PC-9 (cell line): ENCODE measurements around the gene KLHDC8A. TPM values are rescaled to one million over a fixed set of nuclear protein-coding genes. Genes with fewer than 3 reads are reported as not detected.

ENCODE experiments used
- BruUV-seq: library from RNA; stranded (reverse); fragments of 400-500 nt; replicated peaks from 2 replicates; lab custom pipeline; 2021; lab: Mats Ljungman, UMichigan
- CTCF ChIA-PET: fragments of 300-600 bp; sonication (Branson Sonifier 250); formaldehyde crosslinking; loops from one replicate; lab custom pipeline; 2022; ENCODE audit warnings: antibody characterized with exemption; lab: Charles Lee
- POLR2A ChIA-PET: fragments of 300-600 bp; sonication (Branson Sonifier 250); formaldehyde crosslinking; loops from one replicate; lab custom pipeline; 2022; ENCODE audit warnings: antibody characterized with exemption; ENCODE audit not compliant: unreplicated experiment; lab: Charles Lee
- DNase-seq, 2 experiments: peaks; one replicate each; pipeline versions ENCODE4 v3.0.0 to v3.0.0-alpha.2; 2015 to 2022; ENCODE audit warnings: mixed read lengths in 1 of 2
- H2AFZ ChIP-seq: fragments of 200-600 bp; sonication (generic); 2 replicates; pipeline ENCODE4 v1.8.1; 2017; ENCODE audit warnings: antibody characterized with exemption
- H3F3A ChIP-seq: fragments of 200-600 bp; sonication (generic); 2 replicates; pipeline ENCODE4 v1.8.1; 2017; ENCODE audit warnings: antibody characterized with exemption, mild to moderate bottlenecking, low read depth; ENCODE audit not compliant: insufficient read depth
- H3K27ac ChIP-seq: fragments of 200-600 bp; sonication (generic); 2 replicates; pipeline ENCODE4 v1.6.1; 2016; ENCODE audit warnings: mixed run types
- H3K27me3 ChIP-seq: fragments of 200-600 bp; sonication (generic); 2 replicates; pipeline ENCODE4 v1.6.1; 2016; ENCODE audit warnings: low read depth, mixed run types; ENCODE audit not compliant: insufficient read depth
- H3K36me3 ChIP-seq: fragments of 200-600 bp; sonication (generic); 2 replicates; pipeline ENCODE4 v1.6.1; 2016; ENCODE audit warnings: low read depth, mixed run types
- H3K4me1 ChIP-seq: fragments of 200-600 bp; sonication (generic); replicated peaks from 2 replicates; pipeline ENCODE4 v1.6.1; 2016; ENCODE audit warnings: mixed run types; ENCODE audit not compliant: insufficient read depth
- H3K4me2 ChIP-seq: fragments of 200-600 bp; sonication (generic); 2 replicates; pipeline ENCODE4 v1.6.1; 2017; ENCODE audit warnings: mixed run types
- H3K4me3 ChIP-seq: fragments of 200-600 bp; sonication (generic); 2 replicates; pipeline ENCODE4 v1.6.1; 2016; ENCODE audit warnings: mixed run types
- H3K79me2 ChIP-seq: fragments of 200-600 bp; sonication (generic); 2 replicates; pipeline ENCODE4 v1.6.1; 2017; ENCODE audit warnings: low read depth, mixed run types
- H3K9me2 ChIP-seq: fragments of 200-600 bp; sonication (generic); 2 replicates; pipeline ENCODE4 v1.8.1; 2017; ENCODE audit warnings: mild to moderate bottlenecking; ENCODE audit not compliant: insufficient read depth
- H3K9me3 ChIP-seq: fragments of 200-600 bp; sonication (generic); 2 replicates; pipeline ENCODE4 v1.8.1; 2016; ENCODE audit warnings: low read depth; ENCODE audit not compliant: insufficient read depth
- H4K20me1 ChIP-seq: fragments of 200-600 bp; sonication (generic); 2 replicates; pipeline ENCODE4 v1.8.1; 2017; ENCODE audit not compliant: insufficient read depth
- CTCF ChIP-seq: fragments of 200-600 bp; sonication (generic); conservative IDR thresholded peaks from 2 replicates; pipeline ENCODE4 v1.6.1; 2017; ENCODE audit warnings: mixed run types, antibody characterized with exemption, mild to moderate bottlenecking, moderate library complexity
- EZH2 ChIP-seq: fragments of 200-600 bp; sonication (generic); IDR thresholded peaks from 2 replicates; pipeline ENCODE4 v1.8.0; 2017; ENCODE audit warnings: antibody characterized with exemption, low read depth
- intact Hi-C: fragments of 100-400 bp; cut with micrococcal nuclease; formaldehyde crosslinking; loops from one replicate; pipeline ENCODE4 v1.10.0; 2022; ENCODE audit not compliant: unreplicated experiment
- total RNA-seq: library from RNA; stranded (reverse); gene quantifications from 2 replicates; pipeline ENCODE4 v1.2.3, GENCODE V29; 2021

The KLHDC8A gene
- total RNA-seq, 1 experiment from 2014 or later: not detected

DNA sequence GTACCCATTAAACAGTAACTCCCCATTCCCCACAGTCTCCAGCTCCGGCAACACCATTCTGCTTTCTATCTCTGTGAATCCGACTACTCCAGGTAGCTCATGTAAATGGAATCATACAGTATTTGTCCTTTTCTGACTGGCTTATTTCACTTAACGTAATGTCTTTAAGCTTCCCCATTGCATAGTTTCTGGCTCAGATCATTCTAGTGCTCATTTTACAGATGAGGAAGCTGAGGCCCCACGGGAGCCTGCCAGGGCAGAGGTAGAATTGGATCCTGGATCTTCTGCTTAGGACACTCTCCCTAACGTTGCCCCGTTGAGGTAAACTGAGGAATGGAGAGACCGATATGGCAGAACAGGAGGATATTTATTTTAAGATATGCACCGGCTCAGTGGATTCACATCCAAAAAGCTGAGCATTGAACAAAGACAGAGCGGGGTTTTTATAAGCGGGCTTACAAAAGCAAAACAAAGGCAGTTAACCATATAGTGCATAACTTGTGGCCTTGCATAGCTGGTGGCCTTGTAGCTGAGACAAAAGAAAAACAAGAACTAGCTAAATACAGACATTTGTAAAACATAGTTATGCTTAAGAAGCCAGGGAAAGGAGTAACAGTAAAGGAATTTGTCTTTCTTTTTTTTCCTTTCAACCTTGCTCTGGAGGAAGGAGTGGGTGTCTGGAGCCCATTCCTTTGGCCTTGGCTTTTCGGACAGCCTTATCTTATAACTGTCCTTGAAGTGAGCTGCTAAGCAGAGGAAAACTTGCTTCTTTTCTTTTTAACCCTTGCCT is 15.3 kb upstream of the KLHDC8A start:
- H2AFZ ChIP-seq: no peak overlapping the region
- BruUV-seq: no TSS peak
- no peak for TF ChIP-seq CTCF
- no peak for TF ChIP-seq EZH2
- H3K4me2 ChIP-seq: no peak overlapping the region
- ChIA-PET CTCF (interaction anchor here (1.2 kb wide), 1 partner anchor 18 kb away, joined by 3 read pairs; no protein-coding TSS in a partner anchor), POLR2A (no interaction called here)
- peaks cover 13% of the 10 kb centered on the region; the same call in 1 of the 2 replicates for H3K27me3 ChIP-seq
- peaks cover 13% of the 10 kb centered on the region; the same call in 1 of the 2 replicates for H3F3A ChIP-seq
- H4K20me1 ChIP-seq: no peaks in the 10 kb centered on the region
- H3K36me3 ChIP-seq: no peaks in the 10 kb centered on the region
- H3K27ac ChIP-seq: no peak overlapping the region
- H3K4me1 ChIP-seq: peaks cover 17% of the 10 kb centered on the region
- no peak overlapping the region for H3K4me3 ChIP-seq
- H3K9me2 ChIP-seq: no peaks in the 10 kb centered on the region
- no peaks in the 10 kb centered on the region for H3K79me2 ChIP-seq
- H3K9me3 ChIP-seq: no peaks in the 10 kb centered on the region
- DNase-seq: no peak
- intact Hi-C loops: no loop called here

- ChIA-PET CTCF (no interaction called here), POLR2A (no interaction called here)
- Histone ChIP-seq H3K4me1 (peaks cover 17% of the 10 kb centered on the region), H3K79me2 (no peaks in the 10 kb centered on the region), H3K4me2 (no peak overlapping the region), H3F3A (peaks cover 13% of the 10 kb centered on the region; the same call in 1 of the 2 replicates), H3K4me3 (no peak overlapping the region), H3K9me3 (no peaks in the 10 kb centered on the region), H2AFZ (no peak overlapping the region), H3K27me3 (peaks cover 14% of the 10 kb centered on the region; the same call in 1 of the 2 replicates), H3K9me2 (no peaks in the 10 kb centered on the region), H3K36me3 (no peaks in the 10 kb centered on the region), H3K27ac (no peak overlapping the region), H4K20me1 (no peaks in the 10 kb centered on the region)
- TF ChIP-seq CTCF (no peak), EZH2 (no peak)
- no peak for DNase-seq
- intact Hi-C loops: no loop called here
- BruUV-seq: no TSS peak
Observed at GRCh38 chr1:205370780-205371179, 14.1 kb upstream of the KLHDC8A start.

DNA sequence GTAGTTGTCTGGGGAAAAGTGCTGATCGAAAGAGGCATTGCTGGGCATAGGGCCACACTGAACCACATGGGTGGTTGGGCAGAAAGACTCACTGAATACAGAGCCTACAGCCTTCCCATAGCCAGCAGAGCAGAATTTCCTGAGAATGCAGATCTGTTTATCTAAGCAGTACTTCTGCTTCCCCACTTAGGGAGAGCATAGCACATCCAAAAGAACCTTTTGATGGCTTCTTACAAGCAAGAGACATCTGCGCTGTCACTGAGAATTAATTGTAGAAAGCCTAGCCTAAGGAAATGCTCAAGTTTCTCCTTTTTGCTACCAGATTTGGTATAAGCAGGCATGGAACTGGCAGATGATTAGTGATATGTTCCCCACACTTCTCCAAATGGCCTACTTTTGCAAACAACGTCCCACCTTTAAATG is 13.0 kb upstream of the KLHDC8A start:
- TF ChIP-seq CTCF (no peak), EZH2 (no peak)
- CTCF ChIA-PET: no interaction called here
- no peak overlapping the region for H3K4me3 ChIP-seq
- H3K4me1 ChIP-seq: peaks cover 12% of the 10 kb centered on the region
- H3K9me2 ChIP-seq: no peaks in the 10 kb centered on the region
- intact Hi-C loops: no loop called here
- H4K20me1 ChIP-seq: no peaks in the 10 kb centered on the region
- H2AFZ ChIP-seq: no peak overlapping the region
- H3K27me3 ChIP-seq: peaks cover 17% of the 10 kb centered on the region; the same call in 1 of the 2 replicates
- no peak overlapping the region for H3K4me2 ChIP-seq
- no peaks in the 10 kb centered on the region for H3K9me3 ChIP-seq
- DNase-seq: no peak
- BruUV-seq: no TSS peak
- H3K36me3 ChIP-seq: no peaks in the 10 kb centered on the region
- peaks cover 8% of the 10 kb centered on the region; the same call in 1 of the 2 replicates for H3F3A ChIP-seq
- no peak overlapping the region for H3K27ac ChIP-seq
- POLR2A ChIA-PET: no interaction called here
- H3K79me2 ChIP-seq: no peaks in the 10 kb centered on the region
